Measurements from ENCODE around the gene NONO. TPM values are rescaled to one million over a fixed set of nuclear protein-coding genes. Genes with fewer than 3 reads are reported as not detected.
A peak's percentile ranks its signal among the peaks of the same experiment; 100 is the strongest.

The NONO gene
- total and polyA plus RNA-seq, 7 donors, result 79.8 to 214 (median 170) TPM

GRCh38 chrX:71252221-71252620 is 31.2 kb upstream of the NONO start:
- DNase-seq, result no peak
- Histone ChIP-seq H3K36me3 (peaks cover 0 to 29% (median 10%) of the 10 kb centered on the region in 4 donors), H3K4me3 (no peak overlapping the region), H3K27me3 (no peaks in the 10 kb centered on the region), H3K4me1 (peaks cover 0 to 16% (median 12%) of the 10 kb centered on the region in 4 donors), H3K9me3 (no peaks in the 10 kb centered on the region), H3K27ac (no peak overlapping the region)
- WGBS, 2 donors, result 62 to 63% methylated on average over 2 of the region's 2 CpGs
- no peak for TF ChIP-seq EP300 (IDR thresholded peaks at IDR 0.05)
- no peak for TF ChIP-seq POLR2A (IDR thresholded peaks at IDR 0.05)
- no peak for TF ChIP-seq CTCF (IDR thresholded peaks at IDR 0.05)
- TF ChIP-seq POLR2AphosphoS5 (IDR thresholded peaks at IDR 0.05), result no peak
- intact Hi-C loops (cut with DNase I), result loop anchor here (2.0 to 10.0 kb wide), 2 partner anchors 67 to 115 kb away; partner anchors contain the start of gene TAF1

- no peak for TF ChIP-seq EP300 (IDR thresholded peaks at IDR 0.05)
- TF ChIP-seq POLR2A (IDR thresholded peaks at IDR 0.05), result peak in 1 of 2 donors; percentile 39
- peak in 1 of 4 experiments; percentile 53 for TF ChIP-seq CTCF (IDR thresholded peaks at IDR 0.05)
- TF ChIP-seq POLR2AphosphoS5 (IDR thresholded peaks at IDR 0.05), result peak in 1 of 4 donors; percentile 5
- peaks cover 0 to 16% (median 12%) of the 10 kb centered on the region in 4 donors for H3K4me1 ChIP-seq
- intact Hi-C loops (cut with DNase I), result loop anchor here (2.0 to 10.0 kb wide), 3 partner anchors 31 to 113 kb away; partner anchors contain the start of gene TAF1
- H3K27me3 ChIP-seq, result no peaks in the 10 kb centered on the region
- H3K27ac ChIP-seq, result peak overlapping the region; percentile 85 to 93 (median 89)
- H3K9me3 ChIP-seq, result no peaks in the 10 kb centered on the region
- peaks cover 0 to 16% (median 0%) of the 10 kb centered on the region in 4 donors for H3K36me3 ChIP-seq
- 1 to 2% methylated on average over 35 of the region's 35 CpGs for WGBS, 2 donors
- peak overlapping the region; percentile 53 to 70 (median 66) for H3K4me3 ChIP-seq
- DNase-seq, result no peak
Measured at GRCh38 chrX:71253253-71254091, 30.0 kb upstream of the NONO start.

- WGBS, 2 donors, result 1% methylated on average over 54 of the region's 54 CpGs
- peak; percentile 93 for DNase-seq
- Histone ChIP-seq H3K4me1 (peaks cover 0 to 16% (median 12%) of the 10 kb centered on the region in 4 donors), H3K4me3 (peak within 1 kb of the TSS; percentile 53 to 70 (median 66)), H3K27ac (peak within 1 kb of the TSS; percentile 85 to 93 (median 89)), H3K27me3 (no peaks in the 10 kb centered on the region), H3K36me3 (peaks cover 0 to 7% (median 0%) of the 10 kb centered on the region in 4 donors), H3K9me3 (no peaks in the 10 kb centered on the region)
- TF ChIP-seq POLR2A (IDR thresholded peaks at IDR 0.05) (peak in 1 of 2 donors; percentile 32), CTCF (IDR thresholded peaks at IDR 0.05) (no peak), POLR2AphosphoS5 (IDR thresholded peaks at IDR 0.05) (peak; percentile 29 to 75 (median 67))
- intact Hi-C loops (cut with DNase I), result loop anchor here (2.0 to 10.0 kb wide), 2 partner anchors 30 to 70 kb away; no protein-coding TSS in a partner anchor
Measured at GRCh38 chrX:71254092-71254963, 29.1 kb upstream of the NONO start, which contains the start of gene ZMYM3. TSS of gene ZMYM3 (minus strand) at chrX:71254140. CDS start at chrX:71253255, 885 bp downstream.

- Histone ChIP-seq H3K27me3 (no peaks in the 10 kb centered on the region), H3K4me3 (no peak overlapping the region), H3K36me3 (no peaks in the 10 kb centered on the region), H3K27ac (peak overlapping the region in 3 of 4 donors; percentile 88 to 93 (median 90)), H3K9me3 (no peaks in the 10 kb centered on the region), H3K4me1 (peaks cover 0 to 16% (median 12%) of the 10 kb centered on the region in 4 donors)
- no peak for DNase-seq
- WGBS, 2 donors, result 86 to 87% methylated on average over 6 of the region's 6 CpGs
- intact Hi-C loops (cut with DNase I), result loop anchor here (10.0 kb wide), 1 partner anchor 71 kb away; no protein-coding TSS in a partner anchor
- TF ChIP-seq POLR2A (IDR thresholded peaks at IDR 0.05), result no peak
- TF ChIP-seq POLR2AphosphoS5 (IDR thresholded peaks at IDR 0.05), result no peak
- TF ChIP-seq EP300 (IDR thresholded peaks at IDR 0.05), result no peak
- TF ChIP-seq CTCF (IDR thresholded peaks at IDR 0.05), result no peak
Measured at GRCh38 chrX:71256051-71256450, 27.4 kb upstream of the NONO start.
